GM19438 (cell line): Measurements from ENCODE around the gene ARHGAP6.

ENCODE experiments used
- ATAC-seq: cut with Tn5 transposase; IDR thresholded peaks from one replicate; pipeline ENCODE4 v1.9.1; 2021; ENCODE audit warnings: low read depth; ENCODE audit not compliant: unreplicated experiment

ARHGAP6 gene

GRCh38 chrX:11465648-11466411 is 199.9 kb downstream of the ARHGAP6 start:
- ATAC-seq: no peak

GRCh38 chrX:11464836-11465463 is 200.8 kb downstream of the ARHGAP6 start:
- ATAC-seq: no peak

GRCh38 chrX:11464380-11464779 is 201.3 kb downstream of the ARHGAP6 start:
- no peak for ATAC-seq

- ATAC-seq: no peak
Observed at GRCh38 chrX:11462648-11463047, 203.1 kb downstream of the ARHGAP6 start.

- no peak for ATAC-seq
Observed at GRCh38 chrX:11462136-11462535, 203.6 kb downstream of the ARHGAP6 start.

- no peak for ATAC-seq
Observed at GRCh38 chrX:11461201-11462001, 204.3 kb downstream of the ARHGAP6 start.

- ATAC-seq: no peak
Observed at GRCh38 chrX:11460347-11460746, 205.4 kb downstream of the ARHGAP6 start.

GRCh38 chrX:11458170-11458569 is 207.6 kb downstream of the ARHGAP6 start:
- ATAC-seq: no peak

GRCh38 chrX:11451151-11451550 is 214.6 kb downstream of the ARHGAP6 start:
- no peak for ATAC-seq

GRCh38 chrX:11450354-11450753 is 215.4 kb downstream of the ARHGAP6 start:
- no peak for ATAC-seq

- no peak for ATAC-seq
Observed at GRCh38 chrX:11449613-11450012, 216.1 kb downstream of the ARHGAP6 start.

GRCh38 chrX:11447418-11447817 is 218.3 kb downstream of the ARHGAP6 start:
- ATAC-seq: no peak

GRCh38 chrX:11446949-11447348 is 218.8 kb downstream of the ARHGAP6 start:
- ATAC-seq: no peak

- ATAC-seq: no peak
Observed at GRCh38 chrX:11446336-11446735, 219.4 kb downstream of the ARHGAP6 start.

- no peak for ATAC-seq
Observed at GRCh38 chrX:11445540-11445939, 220.2 kb downstream of the ARHGAP6 start.

GRCh38 chrX:11444052-11444451 is 221.7 kb downstream of the ARHGAP6 start:
- ATAC-seq: no peak

- no peak for ATAC-seq
Observed at GRCh38 chrX:11439846-11440245, 225.9 kb downstream of the ARHGAP6 start.

- no peak for ATAC-seq
Observed at GRCh38 chrX:11438767-11439166, 227.0 kb downstream of the ARHGAP6 start.

- ATAC-seq: no peak
Observed at GRCh38 chrX:11438380-11438723, 227.4 kb downstream of the ARHGAP6 start.

- ATAC-seq: no peak
Observed at GRCh38 chrX:11437642-11438379, 227.9 kb downstream of the ARHGAP6 start.

GRCh38 chrX:11435568-11435967 is 230.2 kb downstream of the ARHGAP6 start:
- no peak for ATAC-seq
